ENCODE measurements around the gene PLXNA4.

- no peak for TF ChIP-seq CTCF (IDR thresholded peaks at IDR 0.05)
- no peak for TF ChIP-seq POLR2A (IDR thresholded peaks at IDR 0.05)
- no peak for TF ChIP-seq POLR2AphosphoS5 (IDR thresholded peaks at IDR 0.05; ENCODE audit: insufficient read depth in 1 of 2, low read depth in 1 of 2)
Measured at GRCh38 chr7:132337450-132338080, 238.7 kb downstream of the PLXNA4 start.

Measured in vagina (tissue), 2 donors.